ENCODE measurements around the gene MAT2A.
"Not testable (repeated sequence)": the region's sequence is repeated elsewhere in the genome, so short reads cannot be mapped to it uniquely, and the experiment has no call there.

MAT2A gene

GRCh38 chr2:85524336-85524908 lies 14.5 kb upstream of the MAT2A start:
- DNase-seq: no peak

GRCh38 chr2:85525029-85525428 lies 13.9 kb upstream of the MAT2A start:
- DNase-seq: no peak

GRCh38 chr2:85525567-85525966 lies 13.4 kb upstream of the MAT2A start:
- no peak for DNase-seq

- no peak for DNase-seq
Measured at GRCh38 chr2:85527787-85528186, 11.2 kb upstream of the MAT2A start.

- no peak for DNase-seq
Measured at GRCh38 chr2:85528355-85528754, 10.6 kb upstream of the MAT2A start.

- DNase-seq: no peak
Measured at GRCh38 chr2:85529809-85530208, 9.2 kb upstream of the MAT2A start.

GRCh38 chr2:85531589-85531988 lies 7.4 kb upstream of the MAT2A start:
- DNase-seq: no peak

- DNase-seq: no peak
Measured at GRCh38 chr2:85534099-85534498, 4.9 kb upstream of the MAT2A start.

GRCh38 chr2:85534881-85535280 lies 4.1 kb upstream of the MAT2A start:
- no peak for DNase-seq

- no peak for DNase-seq
Measured at GRCh38 chr2:85536479-85536878, 2.5 kb upstream of the MAT2A start.

- DNase-seq: peak; percentile 59
Measured at GRCh38 chr2:85537600-85538506, 1.1 kb upstream of the MAT2A start.

GRCh38 chr2:85539361-85540132 lies 579 bp downstream of the MAT2A start:
- DNase-seq: peak; percentile 83

GRCh38 chr2:85540133-85540648 lies 1.2 kb downstream of the MAT2A start:
- no peak for DNase-seq

- no peak for DNase-seq
Measured at GRCh38 chr2:85541262-85541661, 2.3 kb downstream of the MAT2A start.

- no peak for DNase-seq
Measured at GRCh38 chr2:85541753-85542457, 2.9 kb downstream of the MAT2A start.

GRCh38 chr2:85542777-85543176 lies 3.8 kb downstream of the MAT2A start:
- no peak for DNase-seq

- DNase-seq: not testable (repeated sequence)
Measured at GRCh38 chr2:85544254-85544691, 5.3 kb downstream of the MAT2A start.

- DNase-seq: not testable (repeated sequence)
Measured at GRCh38 chr2:85544915-85545779, 6.2 kb downstream of the MAT2A start.

GRCh38 chr2:85545780-85546240 lies 6.8 kb downstream of the MAT2A start:
- DNase-seq: no peak

- DNase-seq: no peak
Measured at GRCh38 chr2:85547089-85547858, 8.3 kb downstream of the MAT2A start.
